Adrenal gland (tissue), 5 donors: ENCODE measurements around the gene CPSF4.

Source experiments
- CTCF ChIP-seq, 6 experiments: fragments of 450-650 bp in 4 of 6; fragments of 200-600 bp in 2 of 6; sonication (generic) in 1 of 6; IDR thresholded peaks; 1 replicate in 5 of 6; 2 replicates in 1 of 6; pipeline versions ENCODE4 v1.5.1 to v1.8.0; 2016 to 2021; ENCODE audit warnings: antibody characterized with exemption in 6 of 6, mild to moderate bottlenecking in 2 of 6, moderate library complexity in 1 of 6
- POLR2A ChIP-seq, 2 donors: fragments of 450-650 bp; IDR thresholded peaks; one replicate each; pipeline ENCODE4 v1.6.1; 2017; ENCODE audit warnings: antibody characterized with exemption in 2 of 2, mild to moderate bottlenecking in 2 of 2, moderate library complexity in 1 of 2
- donor health status: DM: no; HTN: no; CAD: no.

DNA sequence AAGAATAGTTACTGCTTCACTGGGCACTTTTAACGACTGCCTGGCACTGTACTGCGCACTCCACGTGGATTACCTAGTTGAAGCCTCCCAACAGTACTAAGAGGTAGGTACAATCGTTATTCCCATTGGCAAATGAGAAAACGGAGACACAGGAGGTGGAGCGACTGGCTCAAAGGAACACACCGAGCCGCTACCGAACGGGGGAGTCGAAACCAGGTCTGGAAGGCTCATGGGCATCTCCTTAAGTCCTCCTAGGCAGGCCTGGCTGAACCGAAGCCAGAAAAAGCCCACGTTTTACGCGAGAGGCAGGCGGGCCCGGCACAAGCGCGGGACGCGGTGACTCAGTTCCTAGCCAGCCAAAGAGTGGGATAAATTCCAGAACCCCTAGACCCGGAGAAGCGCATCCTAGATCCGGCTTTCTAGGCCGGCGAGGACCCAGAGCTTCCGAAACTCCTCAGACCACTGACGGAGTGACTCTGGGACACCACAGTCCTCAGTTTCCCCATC, 30.8 kb upstream of the CPSF4 start:
- TF ChIP-seq CTCF (IDR thresholded peaks at IDR 0.05) (no peak), POLR2A (IDR thresholded peaks at IDR 0.05) (no peak)
